Activated naive CD8-positive, alpha-beta T cell treated with anti-CD3 and anti-CD28 coated beads, Interleukin-2, amount 50 U/mL, for 24 hours (primary cell): ENCODE results near the gene ISL1.
A peak's percentile ranks its signal among the peaks of the same experiment; 100 is the strongest.

Experiments
- ATAC-seq: fragments of 150-1000 bp; cut with Tn5 transposase; one replicate; pipeline ENCODE4 v1.10.0; 2021
- DNase-seq: peaks from one replicate; pipeline ENCODE4 v3.0.0; 2021
- H3K27ac Mint-ChIP-seq: one replicate; pipeline ENCODE4 v1.8.0; 2021; ENCODE audit warnings: mild to moderate bottlenecking, mixed read lengths
- H3K27me3 Mint-ChIP-seq: one replicate; pipeline ENCODE4 v1.8.0; 2021; ENCODE audit warnings: mixed read lengths
- H3K36me3 Mint-ChIP-seq: one replicate; pipeline ENCODE4 v1.8.0; 2021; ENCODE audit warnings: low read depth, mixed read lengths
- H3K4me1 Mint-ChIP-seq: one replicate; pipeline ENCODE4 v1.8.0; 2021; ENCODE audit warnings: mixed read lengths
- H3K4me3 Mint-ChIP-seq: one replicate; pipeline ENCODE4 v1.8.0; 2021; ENCODE audit warnings: mild to moderate bottlenecking, moderate library complexity, mixed read lengths
- H3K9me3 Mint-ChIP-seq: one replicate; pipeline ENCODE4 v1.8.0; 2021; ENCODE audit warnings: mixed read lengths

Gene ISL1

DNA sequence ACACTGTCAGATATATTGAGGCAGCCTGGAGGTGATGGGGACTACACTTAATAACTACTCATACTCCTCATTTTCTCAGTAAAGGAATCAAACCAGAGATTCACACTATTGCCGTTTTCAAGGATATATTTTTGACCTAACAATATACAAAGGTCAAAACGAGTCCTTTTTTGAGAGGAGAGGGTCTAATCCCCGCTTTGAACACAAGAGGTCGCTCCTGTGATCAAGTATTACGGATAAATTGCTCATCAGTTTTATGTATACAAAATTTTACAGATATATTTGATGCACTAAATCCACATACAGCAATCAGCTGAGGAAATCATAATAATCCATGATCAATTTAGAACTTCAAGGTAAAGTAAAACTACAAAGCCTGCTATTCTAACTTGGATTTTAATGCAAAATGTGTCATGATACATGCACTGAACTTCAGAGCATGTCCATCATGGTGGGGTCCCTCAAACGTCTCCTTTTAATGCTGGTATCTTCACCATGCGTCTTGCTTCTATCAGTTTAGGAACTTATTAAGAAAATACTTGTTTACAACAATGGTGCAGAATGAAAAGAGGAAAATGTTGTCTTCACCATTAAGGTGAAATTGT, 2.5 kb upstream of the ISL1 start:
- peaks cover 3% of the 10 kb centered on the region for H3K9me3 Mint-ChIP-seq
- DNase-seq (no peak), ATAC-seq (no peak)
- no peaks in the 10 kb centered on the region for H3K36me3 Mint-ChIP-seq
- H3K27me3 Mint-ChIP-seq: peaks cover 91% of the 10 kb centered on the region
- H3K4me3 Mint-ChIP-seq: no peak overlapping the region
- H3K4me1 Mint-ChIP-seq: peaks cover 6% of the 10 kb centered on the region
- H3K27ac Mint-ChIP-seq: no peak overlapping the region

DNA sequence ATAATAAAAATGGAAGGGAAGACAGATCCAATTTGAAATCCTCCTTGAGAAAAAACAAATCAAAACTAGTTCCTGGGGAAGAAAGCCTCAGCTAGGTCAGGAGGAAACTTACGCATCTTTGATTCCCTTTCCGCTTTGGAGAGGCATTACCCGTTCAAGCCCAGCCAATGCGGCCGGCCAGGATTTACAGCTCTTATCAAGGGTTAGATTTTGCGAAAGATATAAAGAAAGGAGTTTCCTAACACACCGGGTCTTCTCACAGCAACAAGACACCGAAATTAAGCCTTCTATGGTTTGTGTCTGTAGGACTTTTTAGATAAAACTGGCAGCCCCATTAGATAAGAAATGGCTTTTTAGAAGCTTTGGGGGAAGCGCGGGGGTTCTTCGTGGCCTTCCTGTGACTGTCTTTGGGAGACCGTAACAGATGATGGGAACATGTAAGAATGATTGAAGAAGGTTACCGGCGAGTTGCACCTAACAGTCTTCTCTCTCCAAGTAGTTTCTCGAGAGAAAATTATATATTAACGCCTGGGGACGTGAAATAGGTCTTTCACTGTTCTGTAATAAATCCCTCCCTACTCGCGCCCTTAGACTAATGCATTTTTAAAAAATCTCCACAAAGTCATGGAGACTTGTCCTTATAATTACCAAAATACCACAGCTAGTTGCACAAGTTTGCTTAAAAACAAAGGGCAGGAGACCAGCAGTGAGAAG, 1.3 kb upstream of the ISL1 start:
- H3K4me3 Mint-ChIP-seq: no peak overlapping the region
- ATAC-seq: no peak
- H3K4me1 Mint-ChIP-seq: peaks cover 6% of the 10 kb centered on the region
- H3K27me3 Mint-ChIP-seq: peaks cover 96% of the 10 kb centered on the region
- H3K9me3 Mint-ChIP-seq: peaks cover 3% of the 10 kb centered on the region
- H3K36me3 Mint-ChIP-seq: no peaks in the 10 kb centered on the region
- no peak for DNase-seq
- H3K27ac Mint-ChIP-seq: no peak overlapping the region

DNA sequence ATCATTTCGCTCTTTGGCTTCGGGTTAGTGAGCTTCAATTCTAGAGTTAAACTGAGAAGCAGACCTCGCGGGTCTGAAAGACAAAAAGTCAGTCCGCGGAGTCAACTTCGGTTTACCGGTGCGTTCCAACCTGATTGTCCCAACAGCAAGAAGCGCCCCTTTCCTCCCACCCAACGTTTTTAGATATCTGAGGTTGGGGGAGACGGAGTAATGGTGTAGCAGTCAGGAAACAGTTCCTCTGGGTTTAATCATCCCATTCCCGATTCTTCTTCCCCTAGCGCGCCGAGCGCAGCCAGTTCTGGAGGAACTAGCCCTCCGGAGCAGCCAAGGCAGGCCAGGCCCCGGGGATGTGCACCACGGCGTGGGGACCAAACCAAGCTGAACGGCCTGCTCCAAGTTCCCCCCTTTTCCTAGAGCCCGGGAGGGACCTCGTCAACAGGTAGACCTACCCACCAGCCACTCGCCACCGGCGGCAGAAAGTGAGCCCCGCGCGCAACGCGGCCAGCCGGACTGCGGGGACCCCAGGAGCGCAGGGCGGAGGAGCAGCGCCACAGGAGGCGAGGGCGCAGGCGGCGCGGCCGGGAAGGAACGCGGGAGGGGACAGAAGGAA, 622 bp upstream of the ISL1 start:
- no peak for DNase-seq
- peaks cover 94% of the 10 kb centered on the region for H3K27me3 Mint-ChIP-seq
- no peak for ATAC-seq
- peaks cover 6% of the 10 kb centered on the region for H3K4me1 Mint-ChIP-seq
- H3K27ac Mint-ChIP-seq: no peak overlapping the region
- peak overlapping the region; percentile 32 for H3K4me3 Mint-ChIP-seq
- peaks cover 3% of the 10 kb centered on the region for H3K9me3 Mint-ChIP-seq
- H3K36me3 Mint-ChIP-seq: no peaks in the 10 kb centered on the region

DNA sequence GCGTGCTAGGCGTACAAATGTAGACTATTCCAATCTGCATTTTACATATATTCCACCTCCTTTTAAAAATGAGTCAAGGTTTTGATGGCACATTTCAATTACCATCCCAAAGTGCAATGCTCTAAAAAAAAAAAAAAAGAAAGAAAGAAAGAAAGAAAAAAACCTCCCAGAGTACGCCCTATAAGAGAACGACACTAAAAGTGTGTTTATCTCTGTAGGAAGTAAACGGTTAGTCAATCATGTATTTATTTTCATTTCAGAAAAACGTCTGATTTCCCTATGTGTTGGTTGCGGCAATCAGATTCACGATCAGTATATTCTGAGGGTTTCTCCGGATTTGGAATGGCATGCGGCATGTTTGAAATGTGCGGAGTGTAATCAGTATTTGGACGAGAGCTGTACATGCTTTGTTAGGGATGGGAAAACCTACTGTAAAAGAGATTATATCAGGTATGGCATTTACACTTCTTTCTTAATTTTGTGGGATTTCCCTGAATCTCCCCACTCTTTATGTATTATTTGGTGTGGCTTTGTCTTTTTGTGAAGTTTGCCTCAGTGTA, 1.1 kb downstream of the ISL1 start:
- DNase-seq (no peak), ATAC-seq (no peak)
- H3K9me3 Mint-ChIP-seq: no peaks in the 10 kb centered on the region
- H3K4me3 Mint-ChIP-seq: no peak overlapping the region
- H3K27me3 Mint-ChIP-seq: peaks cover 93% of the 10 kb centered on the region
- H3K4me1 Mint-ChIP-seq: no peaks in the 10 kb centered on the region
- H3K27ac Mint-ChIP-seq: no peak overlapping the region
- no peaks in the 10 kb centered on the region for H3K36me3 Mint-ChIP-seq

DNA sequence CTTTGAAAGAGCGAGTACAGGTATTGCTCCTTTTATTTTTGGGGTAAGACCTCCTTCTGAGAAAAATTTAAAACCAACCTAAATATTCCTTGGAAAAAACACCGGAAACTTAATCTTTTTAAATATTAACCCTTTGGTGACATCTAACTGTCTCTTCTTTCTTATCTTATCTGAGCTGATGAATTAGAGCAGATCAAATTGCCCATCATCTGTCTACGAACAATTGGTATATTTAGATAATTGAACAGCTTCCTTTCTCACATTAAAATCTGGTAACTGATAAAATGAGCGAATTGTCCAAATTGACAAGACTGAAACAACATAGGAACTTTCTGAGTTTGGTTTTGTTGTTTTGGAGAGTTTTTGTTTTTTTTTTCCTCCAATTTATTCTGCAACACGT, 2.0 kb downstream of the ISL1 start:
- H3K4me3 Mint-ChIP-seq: no peak overlapping the region
- H3K36me3 Mint-ChIP-seq: no peaks in the 10 kb centered on the region
- ATAC-seq: no peak
- H3K27me3 Mint-ChIP-seq: peaks cover 88% of the 10 kb centered on the region
- H3K27ac Mint-ChIP-seq: no peak overlapping the region
- DNase-seq: no peak
- no peaks in the 10 kb centered on the region for H3K9me3 Mint-ChIP-seq
- H3K4me1 Mint-ChIP-seq: no peaks in the 10 kb centered on the region

DNA sequence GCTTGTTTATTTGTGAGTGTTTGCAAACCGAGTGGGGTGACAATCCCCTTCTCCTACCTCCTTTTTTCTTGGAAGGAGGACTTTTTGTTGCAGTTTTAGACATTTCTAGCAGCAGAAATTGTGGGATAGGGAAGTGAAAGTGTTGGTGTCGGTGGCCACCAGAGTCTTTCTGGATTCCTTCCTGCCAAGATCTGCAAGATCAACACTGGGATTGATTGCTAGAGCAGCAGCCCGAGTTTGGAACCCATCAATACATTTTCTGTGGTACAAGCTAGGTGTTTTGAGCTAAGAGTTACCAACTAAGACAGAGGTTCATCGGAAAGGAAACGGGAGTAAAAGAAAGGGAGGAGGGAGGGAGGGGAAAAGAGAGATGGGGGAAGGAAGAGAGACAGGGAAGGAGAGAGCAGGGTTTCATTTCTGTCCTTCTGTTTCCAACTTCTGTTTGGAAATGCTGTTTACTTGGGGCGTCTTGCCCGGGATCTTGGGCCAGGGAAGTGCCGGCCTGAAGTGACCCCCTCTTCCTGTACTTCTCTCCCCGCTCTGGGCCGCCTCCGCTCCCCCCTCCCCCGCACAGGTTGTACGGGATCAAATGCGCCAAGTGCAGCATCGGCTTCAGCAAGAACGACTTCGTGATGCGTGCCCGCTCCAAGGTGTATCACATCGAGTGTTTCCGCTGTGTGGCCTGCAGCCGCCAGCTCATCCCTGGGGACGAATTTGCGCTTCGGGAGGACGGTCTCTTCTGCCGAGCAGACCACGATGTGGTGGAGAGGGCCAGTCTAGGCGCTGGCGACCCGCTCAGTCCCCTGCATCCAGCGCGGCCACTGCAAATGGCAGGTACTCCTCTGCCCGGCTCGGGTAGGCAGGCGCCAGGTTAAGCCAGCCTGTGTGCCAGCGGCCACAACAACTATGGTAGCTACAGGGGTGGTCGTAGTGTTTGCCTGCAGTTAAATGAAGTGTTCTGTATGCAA, 4.0 kb downstream of the ISL1 start:
- Mint-ChIP-seq H3K4me3 (no peak overlapping the region), H3K27me3 (peaks cover 83% of the 10 kb centered on the region), H3K4me1 (no peaks in the 10 kb centered on the region), H3K27ac (no peak overlapping the region), H3K36me3 (no peaks in the 10 kb centered on the region), H3K9me3 (no peaks in the 10 kb centered on the region)
- ATAC-seq (no peak), DNase-seq (no peak)

DNA sequence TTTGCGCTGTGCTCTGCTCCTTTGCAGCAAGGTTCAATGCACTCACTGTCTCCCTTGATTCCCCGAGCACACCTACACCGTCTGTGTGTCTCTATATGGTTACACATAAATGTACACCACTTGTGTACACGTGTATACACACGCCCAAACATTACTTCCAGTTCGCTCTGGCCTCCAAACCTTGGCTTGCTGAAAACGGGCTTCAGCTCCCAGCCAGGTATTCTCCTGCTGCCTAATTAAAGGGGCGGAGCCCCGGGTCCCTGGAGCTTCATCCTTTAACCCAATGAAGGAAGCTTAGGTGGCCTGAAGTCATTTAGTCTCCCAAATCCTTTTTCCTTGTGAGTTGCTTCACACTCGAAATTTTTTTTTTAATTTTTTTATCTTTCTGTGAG, 4.6 kb downstream of the ISL1 start:
- Mint-ChIP-seq H3K4me3 (no peak overlapping the region), H3K9me3 (peaks cover 4% of the 10 kb centered on the region), H3K27me3 (peaks cover 84% of the 10 kb centered on the region), H3K27ac (no peak overlapping the region), H3K36me3 (no peaks in the 10 kb centered on the region), H3K4me1 (no peaks in the 10 kb centered on the region)
- DNase-seq (no peak), ATAC-seq (no peak)

DNA sequence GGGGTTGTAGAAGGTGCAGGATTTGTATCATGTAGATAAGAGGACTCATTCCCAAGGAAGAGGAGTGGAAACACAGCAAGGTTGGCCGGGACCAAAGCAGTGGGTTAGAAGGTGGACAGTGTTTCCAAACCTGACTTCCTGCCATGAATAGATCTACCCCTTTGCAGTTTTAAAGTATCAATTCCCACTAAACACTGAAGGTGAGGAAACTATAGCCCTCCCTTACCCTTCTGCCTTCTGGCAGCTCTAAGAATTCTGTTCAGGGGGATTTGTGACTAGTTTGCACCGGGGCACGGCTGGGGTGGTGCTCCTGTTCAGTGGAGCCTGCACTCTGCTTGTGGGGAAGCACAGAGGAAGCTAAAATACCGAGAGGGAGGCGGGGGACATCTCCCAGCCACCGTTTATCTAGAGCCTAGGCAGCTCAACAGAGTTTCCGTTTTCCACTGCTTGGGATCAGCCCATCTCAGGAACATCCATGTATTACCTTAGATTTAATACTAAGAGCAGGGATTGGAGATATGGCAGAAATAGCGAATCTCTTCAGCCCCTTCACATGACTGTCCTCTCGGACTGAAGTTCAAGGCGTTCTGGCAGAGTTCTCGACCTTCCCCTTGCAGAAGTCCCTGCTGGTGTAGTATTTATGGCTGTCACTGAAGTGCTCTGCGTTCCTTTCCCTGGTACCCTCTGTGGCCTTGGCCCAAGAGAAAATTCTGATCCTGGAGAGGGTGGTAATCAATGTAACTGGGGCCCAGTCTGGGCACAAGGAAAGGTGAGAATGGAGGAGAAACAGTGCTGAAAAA, 5.4 kb downstream of the ISL1 start:
- H3K27ac Mint-ChIP-seq: no peak overlapping the region
- H3K4me3 Mint-ChIP-seq: no peak overlapping the region
- H3K36me3 Mint-ChIP-seq: no peaks in the 10 kb centered on the region

DNA sequence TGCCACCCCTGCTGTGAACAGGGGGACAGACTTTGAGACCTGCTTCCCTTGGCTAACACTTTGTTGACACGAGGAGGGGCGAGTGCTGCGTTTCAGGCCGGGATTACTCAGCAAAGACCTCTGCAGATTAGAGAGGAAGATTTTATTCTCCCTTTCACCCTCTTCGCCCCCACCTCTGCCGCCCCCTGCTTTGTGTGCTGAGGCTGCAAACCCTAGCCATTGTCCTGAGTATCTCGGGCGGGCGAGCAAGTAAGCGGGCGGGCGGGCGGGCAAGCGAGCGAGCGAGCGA, 6.0 kb downstream of the ISL1 start:
- H3K27ac Mint-ChIP-seq: no peak overlapping the region
- H3K4me1 Mint-ChIP-seq: no peaks in the 10 kb centered on the region
- H3K27me3 Mint-ChIP-seq: peaks cover 79% of the 10 kb centered on the region
- no peak for ATAC-seq
- no peak for DNase-seq
- H3K36me3 Mint-ChIP-seq: no peaks in the 10 kb centered on the region
- no peak overlapping the region for H3K4me3 Mint-ChIP-seq
- H3K9me3 Mint-ChIP-seq: peaks cover 6% of the 10 kb centered on the region

More for the DNA sequence above, 5.4 kb downstream of the ISL1 start:
- Mint-ChIP-seq H3K9me3 (peaks cover 6% of the 10 kb centered on the region), H3K4me1 (no peaks in the 10 kb centered on the region), H3K27me3 (peaks cover 80% of the 10 kb centered on the region)
- DNase-seq: no peak
- ATAC-seq: no peak

DNA sequence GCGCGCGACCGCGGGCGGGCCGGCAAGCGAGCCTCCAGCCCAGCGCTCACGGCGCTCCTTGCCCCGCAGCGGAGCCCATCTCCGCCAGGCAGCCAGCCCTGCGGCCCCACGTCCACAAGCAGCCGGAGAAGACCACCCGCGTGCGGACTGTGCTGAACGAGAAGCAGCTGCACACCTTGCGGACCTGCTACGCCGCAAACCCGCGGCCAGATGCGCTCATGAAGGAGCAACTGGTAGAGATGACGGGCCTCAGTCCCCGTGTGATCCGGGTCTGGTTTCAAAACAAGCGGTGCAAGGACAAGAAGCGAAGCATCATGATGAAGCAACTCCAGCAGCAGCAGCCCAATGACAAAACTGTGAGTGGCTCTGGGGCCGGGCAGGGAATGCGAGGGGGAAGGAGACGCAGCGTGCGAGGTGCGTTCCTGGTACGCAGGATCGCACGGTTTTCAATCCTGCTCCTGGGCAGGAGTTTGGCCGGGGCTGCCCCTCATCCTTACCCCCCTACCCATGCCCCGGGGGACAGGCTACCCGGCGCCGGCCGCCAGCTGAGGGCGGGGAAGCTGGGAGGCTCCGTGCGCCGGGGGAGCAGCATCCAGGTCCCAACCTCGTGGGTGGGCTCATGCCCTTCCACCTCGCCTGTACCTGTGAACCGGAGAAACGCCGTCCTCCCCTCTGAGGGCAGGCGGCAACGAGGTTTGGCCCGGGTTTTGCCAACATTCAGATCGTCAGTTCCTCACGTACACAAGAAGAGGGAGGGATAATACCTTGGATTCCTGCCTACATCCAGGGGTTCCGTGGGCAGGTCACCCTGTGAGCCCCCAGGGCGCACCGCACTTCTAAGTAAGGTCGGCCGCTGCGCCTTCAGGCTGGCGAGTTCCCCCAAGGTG, 6.6 kb downstream of the ISL1 start:
- no peaks in the 10 kb centered on the region for H3K4me1 Mint-ChIP-seq
- peaks cover 6% of the 10 kb centered on the region for H3K9me3 Mint-ChIP-seq
- peaks cover 78% of the 10 kb centered on the region for H3K27me3 Mint-ChIP-seq
- no peak overlapping the region for H3K4me3 Mint-ChIP-seq
- DNase-seq: no peak
- no peaks in the 10 kb centered on the region for H3K36me3 Mint-ChIP-seq
- H3K27ac Mint-ChIP-seq: no peak overlapping the region
- ATAC-seq: no peak

DNA sequence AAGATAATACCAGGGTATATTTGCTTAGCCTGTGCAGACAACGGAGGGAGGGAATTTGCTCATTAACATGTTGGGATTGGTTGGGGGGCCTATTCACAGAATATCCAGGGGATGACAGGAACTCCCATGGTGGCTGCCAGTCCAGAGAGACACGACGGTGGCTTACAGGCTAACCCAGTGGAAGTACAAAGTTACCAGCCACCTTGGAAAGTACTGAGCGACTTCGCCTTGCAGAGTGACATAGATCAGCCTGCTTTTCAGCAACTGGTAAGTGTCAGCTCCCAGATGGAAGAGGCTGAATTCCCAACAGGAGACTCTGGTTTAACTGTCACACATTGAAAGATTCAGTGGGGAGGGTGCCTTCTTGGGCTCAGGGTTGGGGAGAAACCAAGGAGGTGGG, 7.9 kb downstream of the ISL1 start:
- H3K27me3 Mint-ChIP-seq: peaks cover 70% of the 10 kb centered on the region
- DNase-seq (no peak), ATAC-seq (no peak)
- no peak overlapping the region for H3K4me3 Mint-ChIP-seq
- H3K4me1 Mint-ChIP-seq: no peaks in the 10 kb centered on the region
- H3K9me3 Mint-ChIP-seq: peaks cover 8% of the 10 kb centered on the region
- H3K36me3 Mint-ChIP-seq: no peaks in the 10 kb centered on the region
- H3K27ac Mint-ChIP-seq: no peak overlapping the region

DNA sequence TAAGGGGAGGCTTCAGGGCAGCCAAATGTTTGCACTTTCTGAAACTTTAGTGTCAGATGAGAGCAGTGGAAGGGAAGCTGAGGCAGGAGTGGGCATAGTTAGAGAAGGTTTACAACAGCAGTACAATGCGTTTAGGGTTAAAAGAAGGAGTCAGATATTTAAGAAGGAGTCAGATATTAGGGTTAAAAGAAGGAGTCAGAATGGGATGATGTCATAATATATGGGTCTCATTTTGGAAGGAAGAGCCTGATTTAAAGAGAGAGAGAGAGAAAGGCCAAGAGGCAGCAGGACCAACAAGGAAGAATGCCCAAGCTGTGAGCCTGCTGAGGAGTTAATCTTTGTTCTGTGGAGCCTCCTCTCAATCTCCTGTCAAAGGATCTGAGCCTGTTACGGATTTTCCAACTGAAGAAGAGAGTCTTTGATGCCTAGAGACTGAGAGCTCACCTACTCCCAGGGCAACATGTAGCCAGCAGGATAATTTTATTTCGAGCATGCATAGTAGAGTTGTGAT, 9.5 kb downstream of the ISL1 start:
- peaks cover 14% of the 10 kb centered on the region for H3K9me3 Mint-ChIP-seq
- DNase-seq (no peak), ATAC-seq (no peak)
- peaks cover 69% of the 10 kb centered on the region for H3K27me3 Mint-ChIP-seq
- H3K27ac Mint-ChIP-seq: no peak overlapping the region
- no peaks in the 10 kb centered on the region for H3K4me1 Mint-ChIP-seq
- H3K36me3 Mint-ChIP-seq: no peaks in the 10 kb centered on the region
- H3K4me3 Mint-ChIP-seq: no peak overlapping the region

DNA sequence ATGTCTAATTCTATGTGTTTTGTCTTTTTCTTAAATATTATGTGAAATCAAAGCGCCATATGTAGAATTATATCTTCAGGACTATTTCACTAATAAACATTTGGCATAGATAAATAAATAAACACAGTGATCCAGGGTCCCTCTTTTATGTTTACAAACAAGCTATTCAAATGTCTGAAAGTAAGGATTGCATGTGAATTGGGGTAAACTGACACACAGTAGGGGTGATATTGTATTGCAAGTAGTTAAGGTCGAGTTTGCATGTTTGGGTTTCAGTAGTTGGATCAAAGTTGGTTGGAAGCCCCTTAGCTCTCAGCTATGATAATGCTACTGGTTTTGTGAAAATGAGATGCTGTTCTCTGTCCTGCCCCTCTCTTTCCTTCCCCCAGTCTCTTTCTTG, 11.4 kb downstream of the ISL1 start:
- H3K36me3 Mint-ChIP-seq: no peaks in the 10 kb centered on the region
- ATAC-seq (no peak), DNase-seq (no peak)
- no peak overlapping the region for H3K27ac Mint-ChIP-seq
- H3K9me3 Mint-ChIP-seq: peaks cover 18% of the 10 kb centered on the region
- no peak overlapping the region for H3K4me3 Mint-ChIP-seq
- no peaks in the 10 kb centered on the region for H3K4me1 Mint-ChIP-seq
- peaks cover 69% of the 10 kb centered on the region for H3K27me3 Mint-ChIP-seq
